ENCODE data around the gene CNOT11. TPM values are rescaled to one million over a fixed set of nuclear protein-coding genes. Genes with fewer than 3 reads are reported as not detected.
A peak's percentile ranks its signal among the peaks of the same experiment; 100 is the strongest.

Gene CNOT11
- total RNA-seq, 4 donors from 2014 or later, result 46.4 to 82.9 (median 48.1) TPM

GRCh38 chr2:101303688-101304087, 51.0 kb downstream of the CNOT11 start:
- DNase-seq, result no peak
- Histone ChIP-seq H3K36me3 (peaks cover 0 to 3% (median 0%) of the 10 kb centered on the region in 3 donors), H3K4me1 (peaks cover 0 to 43% (median 5%) of the 10 kb centered on the region in 4 donors), H3K27ac (no peak overlapping the region), H3K9me3 (no peaks in the 10 kb centered on the region), H3K4me3 (no peak overlapping the region), H3K27me3 (no peaks in the 10 kb centered on the region)
- TF ChIP-seq POLR2A (IDR thresholded peaks at IDR 0.05) (no peak), CTCF (IDR thresholded peaks at IDR 0.05) (no peak)

GRCh38 chr2:101305035-101305434, 52.3 kb downstream of the CNOT11 start:
- H3K9me3 ChIP-seq, result no peaks in the 10 kb centered on the region
- peak overlapping the region in 2 of 4 donors; percentile 90 to 94 for H3K4me3 ChIP-seq
- no peak overlapping the region for H3K27ac ChIP-seq
- no peak for TF ChIP-seq CTCF (IDR thresholded peaks at IDR 0.05)
- TF ChIP-seq POLR2A (IDR thresholded peaks at IDR 0.05), result no peak
- DNase-seq, result no peak
- peaks cover 0 to 43% (median 4%) of the 10 kb centered on the region in 4 donors for H3K4me1 ChIP-seq
- no peaks in the 10 kb centered on the region for H3K27me3 ChIP-seq
- H3K36me3 ChIP-seq, result peaks cover 0 to 3% (median 0%) of the 10 kb centered on the region in 3 donors

- TF ChIP-seq CTCF (IDR thresholded peaks at IDR 0.05) (no peak), POLR2A (IDR thresholded peaks at IDR 0.05) (no peak)
- H3K27me3 ChIP-seq, result no peaks in the 10 kb centered on the region
- H3K36me3 ChIP-seq, result peaks cover 0 to 3% (median 0%) of the 10 kb centered on the region in 3 donors
- DNase-seq, result no peak
- peak overlapping the region in 3 of 4 donors; percentile 90 to 94 (median 94) for H3K4me3 ChIP-seq
- H3K27ac ChIP-seq, result peak overlapping the region in 2 of 4 donors; percentile 92 to 93
- no peaks in the 10 kb centered on the region for H3K9me3 ChIP-seq
- H3K4me1 ChIP-seq, result peaks cover 0 to 41% (median 2%) of the 10 kb centered on the region in 4 donors
These were observed 52.9 kb downstream of the CNOT11 start for GRCh38 chr2:101305492-101306078.

- peaks cover 0 to 3% (median 0%) of the 10 kb centered on the region in 3 donors for H3K36me3 ChIP-seq
- H3K27me3 ChIP-seq, result no peaks in the 10 kb centered on the region
- peak overlapping the region; percentile 90 to 95 (median 94) for H3K4me3 ChIP-seq
- H3K27ac ChIP-seq, result peak overlapping the region; percentile 92 to 97 (median 92)
- DNase-seq, result no peak
- H3K4me1 ChIP-seq, result peaks cover 0 to 43% (median 2%) of the 10 kb centered on the region in 4 donors
- no peaks in the 10 kb centered on the region for H3K9me3 ChIP-seq
- TF ChIP-seq CTCF (IDR thresholded peaks at IDR 0.05), result no peak
- TF ChIP-seq POLR2A (IDR thresholded peaks at IDR 0.05), result no peak
These were observed 53.7 kb downstream of the CNOT11 start for GRCh38 chr2:101306410-101306809.

GRCh38 chr2:101307503-101307902, 54.8 kb downstream of the CNOT11 start:
- DNase-seq, result no peak
- Histone ChIP-seq H3K4me1 (peaks cover 0 to 45% (median 4%) of the 10 kb centered on the region in 4 donors), H3K27me3 (no peaks in the 10 kb centered on the region), H3K27ac (peak overlapping the region; percentile 92 to 97 (median 92)), H3K4me3 (peak overlapping the region; percentile 90 to 95 (median 94)), H3K36me3 (peaks cover 0 to 1% (median 0%) of the 10 kb centered on the region in 3 donors), H3K9me3 (no peaks in the 10 kb centered on the region)
- TF ChIP-seq CTCF (IDR thresholded peaks at IDR 0.05) (no peak), POLR2A (IDR thresholded peaks at IDR 0.05) (no peak)
